Endothelial cell of umbilical vein (primary cell): ENCODE results near the gene KIF26B. TPM values are rescaled to one million over a fixed set of nuclear protein-coding genes. Genes with fewer than 3 reads are reported as not detected.

Experiments
- BruUV-seq: library from RNA; stranded (reverse); fragments of 400-500 nt; replicated peaks from 2 replicates; lab custom pipeline; 2021; lab: Mats Ljungman, UMichigan
- CTCF ChIA-PET: fragments of 300-600, 350-600 bp; sonication (Branson Sonifier 250); formaldehyde crosslinking; loops from one replicate; lab custom pipeline; 2021; ENCODE audit warnings: antibody characterized with exemption, inconsistent platforms; lab: Charles Lee
- POLR2A ChIA-PET: fragments of 300-600, 350-600 bp; sonication (Branson Sonifier 250); formaldehyde crosslinking; loops from one replicate; lab custom pipeline; 2021; ENCODE audit warnings: antibody characterized with exemption, inconsistent platforms; lab: Charles Lee
- DNase-seq: peaks from one replicate; pipeline ENCODE4 v3.0.0-alpha.2; 2011; ENCODE audit warnings: low read depth, low spot score
- FAIRE-seq: peaks from 2 replicates; lab custom pipeline; 2011; peaks lifted over from hg19 to GRCh38; lab: Jason Lieb, UNC
- H2AFZ ChIP-seq: 2 replicates; pipeline ENCODE4 v1.6.0; 2012; ENCODE audit warnings: low read depth, low read length, control low read depth, inconsistent platforms
- H3K27ac ChIP-seq: 2 replicates; pipeline ENCODE4 v1.5.1; 2011; ENCODE audit warnings: low read depth, mild to moderate bottlenecking, control low read depth, low read length, moderate library complexity; ENCODE audit not compliant: insufficient read depth
- H3K27me3 ChIP-seq, 2 experiments: 2 replicates each; pipeline versions ENCODE4 v1.6.0 to v1.6.1; 2011; ENCODE audit warnings: low read length in 2 of 2, mixed read lengths in 1 of 2; ENCODE audit not compliant: control insufficient read depth in 2 of 2, insufficient read depth in 2 of 2
- H3K36me3 ChIP-seq, 2 experiments: 2 replicates in 1 of 2; 3 replicates in 1 of 2; pipeline ENCODE4 v1.5.1; 2011; ENCODE audit warnings: low read length in 2 of 2, mild to moderate bottlenecking in 1 of 2, moderate library complexity in 1 of 2; ENCODE audit not compliant: control insufficient read depth in 2 of 2, insufficient read depth in 2 of 2; ENCODE audit errors: extremely low read depth in 1 of 2
- H3K4me1 ChIP-seq: 3 replicates; pipeline ENCODE4 v1.5.1; 2011; ENCODE audit warnings: mild to moderate bottlenecking, low read length; ENCODE audit not compliant: control insufficient read depth, insufficient read depth; ENCODE audit errors: extremely low read depth
- H3K4me2 ChIP-seq: 2 replicates; pipeline ENCODE4 v1.6.1; 2011; ENCODE audit warnings: low read length, control low read depth, mixed read lengths; ENCODE audit not compliant: insufficient read depth
- H3K4me3 ChIP-seq, 3 experiments: fragments of 200-600 bp in 1 of 3; sonication (generic), shearing (Covaris generic) in 1 of 3; replicated peaks in 1 of 3; 2 replicates each; pipeline ENCODE4 v1.5.1; 2011 to 2016; ENCODE audit warnings: control low read depth in 3 of 3, low read length in 3 of 3, mild to moderate bottlenecking in 2 of 3, inconsistent platforms in 1 of 3, low read depth in 1 of 3, moderate library complexity in 1 of 3; ENCODE audit not compliant: insufficient read depth in 1 of 3
- H3K79me2 ChIP-seq: 2 replicates; pipeline ENCODE4 v1.6.0; 2012; ENCODE audit warnings: low read length, inconsistent platforms; ENCODE audit not compliant: control insufficient read depth, insufficient read depth
- H3K9ac ChIP-seq: replicated peaks from 2 replicates; pipeline ENCODE3; 2011; ENCODE audit warnings: low read length, control low read depth; ENCODE audit not compliant: insufficient read depth; ENCODE audit errors: extremely low read depth
- H3K9me1 ChIP-seq: replicated peaks from 3 replicates; pipeline ENCODE4 v1.6.0; 2011; ENCODE audit warnings: mild to moderate bottlenecking, low read length; ENCODE audit not compliant: control insufficient read depth, insufficient read depth; ENCODE audit errors: extremely low read depth
- H3K9me3 ChIP-seq: replicated peaks from 2 replicates; pipeline ENCODE4 v1.5.1; 2012; ENCODE audit warnings: low read length, inconsistent platforms; ENCODE audit not compliant: control insufficient read depth, insufficient read depth
- H4K20me1 ChIP-seq: replicated peaks from 2 replicates; pipeline ENCODE3; 2011; ENCODE audit warnings: mild to moderate bottlenecking, low read length; ENCODE audit not compliant: control insufficient read depth, insufficient read depth; ENCODE audit errors: extremely low read depth
- CTCF ChIP-seq, 2 donors: IDR thresholded peaks; 1 replicate in 1 of 2; 2 replicates in 1 of 2; pipeline ENCODE4 v1.5.1; 2011; ENCODE audit warnings: low read length in 2 of 2, mild to moderate bottlenecking in 2 of 2, moderate library complexity in 2 of 2, control low read depth in 1 of 2, inconsistent platforms in 1 of 2, low read depth in 1 of 2; ENCODE audit not compliant: insufficient read depth in 1 of 2; ENCODE audit errors: extremely low read depth in 1 of 2
- EZH2 ChIP-seq: IDR thresholded peaks from 2 replicates; pipeline ENCODE4 v1.6.1; 2012; ENCODE audit warnings: borderline replicate concordance, low read depth, mild to moderate bottlenecking, moderate library complexity, low read length, inconsistent platforms; ENCODE audit not compliant: severe bottlenecking
- FOS ChIP-seq: IDR thresholded peaks from 2 replicates; pipeline ENCODE4 v1.6.1; 2011; ENCODE audit warnings: mild to moderate bottlenecking, low read length, moderate library complexity, borderline replicate concordance; ENCODE audit not compliant: insufficient read depth
- GATA2 ChIP-seq: IDR thresholded peaks from 2 replicates; pipeline ENCODE4 v1.7.0; 2011; ENCODE audit warnings: low read depth, mild to moderate bottlenecking, moderate library complexity, mixed read lengths, low read length; ENCODE audit not compliant: insufficient read length, insufficient read depth
- JUN ChIP-seq: IDR thresholded peaks from 2 replicates; pipeline ENCODE4 v1.6.1; 2011; ENCODE audit warnings: borderline replicate concordance, low read depth; ENCODE audit not compliant: insufficient read length, insufficient read depth
- MAX ChIP-seq: IDR thresholded peaks from 2 replicates; pipeline ENCODE4 v1.6.1; 2011; ENCODE audit not compliant: insufficient read depth, insufficient read length
- MYC ChIP-seq: IDR thresholded peaks from one replicate; pipeline ENCODE4 v1.6.1; 2011; ENCODE audit warnings: mild to moderate bottlenecking, low read depth, low read length
- POLR2A ChIP-seq: IDR thresholded peaks from 2 replicates; pipeline ENCODE4 v1.6.1; 2012; ENCODE audit warnings: low read depth, mild to moderate bottlenecking, control low read depth, low read length
- POLR2AphosphoS5 ChIP-seq: IDR thresholded peaks from 2 replicates; pipeline ENCODE4 v1.6.1; 2012; ENCODE audit warnings: low read depth, mild to moderate bottlenecking, control low read depth, low read length, moderate library complexity; ENCODE audit not compliant: insufficient read depth
- dilution Hi-C: fragments of 300-500 bp; cut with MboI; formaldehyde crosslinking; loops from one replicate; pipeline ENCODE4 v1.15.0; 2019; ENCODE audit warnings: low sequenced_read_pairs; ENCODE audit not compliant: extremely low pct_ligation_motif_present
- intact Hi-C: fragments of 100-400 bp; cut with micrococcal nuclease; formaldehyde crosslinking; loops from one replicate; pipeline ENCODE4 v1.10.0; 2022
- polyA plus RNA-seq, 4 experiments: library from polyadenylated mRNA; depleted of rRNA in 3 of 4; stranded (reverse) in 3 of 4; unstranded in 1 of 4; fragments of >200 nt; gene quantifications; 2 replicates each; pipeline versions ENCODE4 v1.2.1 to v1.2.3, GENCODE V29; 2011 to 2012; ENCODE audit warnings: missing spikeins in 1 of 4
- total RNA-seq: library from RNA; stranded (reverse); gene quantifications from 2 replicates; pipeline ENCODE4 v1.2.3, GENCODE V29; 2021

KIF26B gene
- total and polyA plus RNA-seq, 2 donors (not counting 3 experiments of a cell fraction or from before 2014, with no cell fraction given), result 0.04 to 0.49 TPM

GRCh38 chr1:245345191-245345884 is 190.6 kb downstream of the KIF26B start:
- Histone ChIP-seq H3K36me3 (no peaks in the 10 kb centered on the region), H3K9ac (no peak overlapping the region), H3K9me1 (no peaks in the 10 kb centered on the region), H3K9me3 (no peaks in the 10 kb centered on the region), H3K4me3 (no peak overlapping the region), H3K27ac (no peak overlapping the region), H3K4me2 (no peak overlapping the region), H2AFZ (no peak overlapping the region), H3K27me3 (no peaks in the 10 kb centered on the region), H3K4me1 (no peaks in the 10 kb centered on the region), H4K20me1 (no peaks in the 10 kb centered on the region), H3K79me2 (no peaks in the 10 kb centered on the region)
- DNase-seq, result no peak
- POLR2A ChIA-PET, result no interaction called here
- CTCF ChIA-PET, result no interaction called here
- no peak for FAIRE-seq
- no peak for TF ChIP-seq CTCF (IDR thresholded peaks at IDR 0.05; ENCODE audit: extremely low read depth in 1 of 2, insufficient read depth in 1 of 2, low read depth in 1 of 2, low read length in 2 of 2)
- TF ChIP-seq MAX, result no peak
- no peak for TF ChIP-seq GATA2
- TF ChIP-seq MYC, result no peak
- TF ChIP-seq POLR2AphosphoS5, result no peak
- TF ChIP-seq EZH2, result no peak
- TF ChIP-seq JUN, result no peak
- no peak for TF ChIP-seq FOS
- no peak for TF ChIP-seq POLR2A
- intact Hi-C loops, result no loop called here
- dilution Hi-C loops, result no loop called here
- no TSS peak for BruUV-seq
